Glutamatergic neuron (in vitro differentiated cells): ENCODE measurements around the gene CYP27A1. TPM values are rescaled to one million over a fixed set of nuclear protein-coding genes. Genes with fewer than 3 reads are reported as not detected.

Experiments used
- DNase-seq: peaks from one replicate; pipeline ENCODE4 v3.0.0; 2022
- H3K27ac Mint-ChIP-seq: one replicate; pipeline ENCODE4 v1.8.0; 2020; ENCODE audit warnings: mild to moderate bottlenecking, mixed read lengths, inconsistent platforms; ENCODE audit not compliant: unreplicated experiment
- H3K27me3 Mint-ChIP-seq: one replicate; pipeline ENCODE4 v1.8.0; 2020; ENCODE audit warnings: mild to moderate bottlenecking, moderate library complexity, mixed read lengths, inconsistent platforms; ENCODE audit not compliant: unreplicated experiment
- H3K36me3 Mint-ChIP-seq: one replicate; pipeline ENCODE4 v1.8.0; 2020; ENCODE audit warnings: mild to moderate bottlenecking, mixed read lengths, inconsistent platforms; ENCODE audit not compliant: unreplicated experiment
- H3K4me1 Mint-ChIP-seq: one replicate; pipeline ENCODE4 v1.8.0; 2020; ENCODE audit warnings: mild to moderate bottlenecking, low read depth, mixed read lengths, inconsistent platforms; ENCODE audit not compliant: unreplicated experiment
- H3K4me3 Mint-ChIP-seq: one replicate; pipeline ENCODE4 v1.8.0; 2020; ENCODE audit warnings: mild to moderate bottlenecking, mixed read lengths, inconsistent platforms; ENCODE audit not compliant: unreplicated experiment
- H3K9me3 Mint-ChIP-seq: one replicate; pipeline ENCODE4 v1.8.0; 2020; ENCODE audit warnings: mild to moderate bottlenecking, moderate library complexity, mixed read lengths, inconsistent platforms; ENCODE audit not compliant: unreplicated experiment
- CTCF ChIP-seq: fragments of 200-600 bp; sonication (generic); IDR thresholded peaks from one replicate; pipeline ENCODE4 v1.5.0; 2021; ENCODE audit not compliant: partially characterized antibody, unreplicated experiment
- total RNA-seq: library from RNA; stranded (reverse); fragmentation: NEBNext Ultra II Directional; extraction: Animal tissue kit (Norgen Biotek cat#: 25700); gene quantifications from one replicate; pipeline ENCODE4 v1.2.1, GENCODE V29; 2021; ENCODE audit not compliant: unreplicated experiment

CYP27A1 gene
- total RNA-seq, 1 donor from 2014 or later, result 0.98 TPM

GRCh38 chr2:218830526-218831306 is 48.8 kb downstream of the CYP27A1 start:
- Mint-ChIP-seq H3K9me3 (peaks cover 2% of the 10 kb centered on the region), H3K36me3 (no peaks in the 10 kb centered on the region), H3K27ac (no peak overlapping the region), H3K4me1 (no peaks in the 10 kb centered on the region), H3K27me3 (peaks cover 4% of the 10 kb centered on the region), H3K4me3 (no peak overlapping the region)
- DNase-seq, result no peak
- TF ChIP-seq CTCF, result no peak

DNA sequence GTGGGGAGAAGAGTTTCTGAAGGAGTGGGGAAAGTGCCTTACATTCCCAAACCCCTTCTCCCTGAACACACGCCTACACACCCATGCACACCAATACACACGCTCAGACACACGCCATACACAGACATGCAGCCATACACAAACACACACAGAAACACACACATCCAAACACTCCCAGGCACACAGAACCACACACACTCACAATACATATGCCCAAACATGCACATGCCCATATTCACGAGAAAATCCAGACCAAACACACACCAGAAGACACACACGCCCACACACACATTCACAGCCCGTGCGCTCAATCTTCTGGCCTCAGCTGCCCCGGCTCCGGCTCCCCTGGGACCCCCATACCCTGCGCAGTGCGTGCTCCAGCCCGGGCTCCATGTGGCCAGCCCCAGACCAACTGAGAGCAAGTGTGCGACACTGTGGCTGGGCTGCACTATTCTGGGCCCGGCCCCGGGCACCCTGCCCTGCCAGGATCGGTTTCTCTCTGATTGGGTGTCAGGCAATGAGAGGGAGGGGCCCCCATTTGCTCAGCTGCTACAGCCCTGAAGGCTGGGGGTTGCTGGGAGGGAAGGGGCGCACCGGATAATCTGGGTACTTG is 49.5 kb downstream of the CYP27A1 start, which contains the start of gene PRKAG3:
Gene PRKAG3, minus strand, starts transcription at position 426 of the 613 bp plus-strand sequence.
- Mint-ChIP-seq H3K4me1 (no peaks in the 10 kb centered on the region), H3K27ac (no peak within 1 kb of the TSS), H3K9me3 (peaks cover 2% of the 10 kb centered on the region), H3K36me3 (no peaks in the 10 kb centered on the region), H3K4me3 (no peak within 1 kb of the TSS), H3K27me3 (peaks cover 4% of the 10 kb centered on the region)
- no peak for DNase-seq
- no peak for TF ChIP-seq CTCF

- H3K36me3 Mint-ChIP-seq, result no peaks in the 10 kb centered on the region
- H3K9me3 Mint-ChIP-seq, result peaks cover 2% of the 10 kb centered on the region
- DNase-seq, result no peak
- no peaks in the 10 kb centered on the region for H3K4me1 Mint-ChIP-seq
- H3K27ac Mint-ChIP-seq, result no peak overlapping the region
- H3K4me3 Mint-ChIP-seq, result no peak overlapping the region
- H3K27me3 Mint-ChIP-seq, result peaks cover 4% of the 10 kb centered on the region
- no peak for TF ChIP-seq CTCF
Observed at GRCh38 chr2:218832081-218832480, 50.1 kb downstream of the CYP27A1 start.

- Mint-ChIP-seq H3K9me3 (peaks cover 2% of the 10 kb centered on the region), H3K4me3 (no peak overlapping the region), H3K4me1 (no peaks in the 10 kb centered on the region), H3K27ac (no peak overlapping the region), H3K36me3 (no peaks in the 10 kb centered on the region), H3K27me3 (peaks cover 4% of the 10 kb centered on the region)
- no peak for DNase-seq
- no peak for TF ChIP-seq CTCF
Observed at GRCh38 chr2:218832520-218832919, 50.6 kb downstream of the CYP27A1 start.

GRCh38 chr2:218833023-218833609 is 51.2 kb downstream of the CYP27A1 start:
- H3K36me3 Mint-ChIP-seq, result peaks cover 4% of the 10 kb centered on the region
- no peak overlapping the region for H3K4me3 Mint-ChIP-seq
- H3K27me3 Mint-ChIP-seq, result peaks cover 4% of the 10 kb centered on the region
- no peak for TF ChIP-seq CTCF
- no peaks in the 10 kb centered on the region for H3K4me1 Mint-ChIP-seq
- H3K27ac Mint-ChIP-seq, result no peak overlapping the region
- H3K9me3 Mint-ChIP-seq, result peaks cover 2% of the 10 kb centered on the region
- DNase-seq, result no peak
